HepG2 (cell line): ENCODE data around the gene FAM163B.

Experiments used
- BHLHE40 ChIP-seq: IDR thresholded peaks from 2 replicates; pipeline ENCODE4 v1.6.1; 2011; ENCODE audit warnings: low read length, improper control_type of control experiment
- CEBPB ChIP-seq: IDR thresholded peaks from 2 replicates; pipeline ENCODE4 v1.6.1; 2011; ENCODE audit warnings: low read depth, low read length, improper control_type of control experiment, borderline replicate concordance
- CTCF ChIP-seq: sonication (generic); formaldehyde crosslinking; IDR thresholded peaks from 2 replicates; pipeline ENCODE4 v1.5.0; 2020; ENCODE audit warnings: mild to moderate bottlenecking, missing genetic modification reagents, moderate library complexity
- FOXA1 ChIP-seq, 2 experiments: fragments of 450-650 bp in 1 of 2; sonication (generic) in 1 of 2; formaldehyde crosslinking in 1 of 2; IDR thresholded peaks; 2 replicates each; pipeline versions ENCODE4 v1.4.0 to v1.6.1; 2016 to 2020; ENCODE audit warnings: missing genetic modification reagents in 1 of 2
- FOXJ3 ChIP-seq: sonication (generic); formaldehyde crosslinking; IDR thresholded peaks from 2 replicates; pipeline ENCODE4 v1.4.0; 2020; ENCODE audit warnings: missing genetic modification reagents, mild to moderate bottlenecking, borderline replicate concordance
- IKZF1 ChIP-seq: fragments of 450-650 bp; IDR thresholded peaks from 2 replicates; pipeline ENCODE4 v1.7.1; 2016
- JUN ChIP-seq: sonication (generic); formaldehyde crosslinking; IDR thresholded peaks from 2 replicates; pipeline ENCODE4 v1.4.0; 2020; ENCODE audit warnings: mild to moderate bottlenecking, missing genetic modification reagents
- MXD3 ChIP-seq: IDR thresholded peaks from 2 replicates; pipeline ENCODE4 v1.6.1; 2016; ENCODE audit warnings: mild to moderate bottlenecking, missing biosample characterization, missing genetic modification reagents
- NFKBIZ ChIP-seq: IDR thresholded peaks from 2 replicates; pipeline ENCODE4 v1.6.1; 2018; ENCODE audit warnings: missing genetic modification reagents, missing compliant biosample characterization
- SIN3A ChIP-seq: IDR thresholded peaks from 2 replicates; pipeline ENCODE4 v1.6.1; 2011; ENCODE audit warnings: low read depth, mild to moderate bottlenecking, control low read depth, low read length, borderline replicate concordance
- ZNF513 ChIP-seq: sonication (generic); formaldehyde crosslinking; conservative IDR thresholded peaks from 2 replicates; pipeline ENCODE4 v1.5.0; 2020; ENCODE audit warnings: missing genetic modification reagents
- ZNF644 ChIP-seq: IDR thresholded peaks from 2 replicates; pipeline ENCODE4 v1.6.1; 2016; ENCODE audit warnings: low read depth
- ZNF788 ChIP-seq: sonication (generic); formaldehyde crosslinking; IDR thresholded peaks from 2 replicates; pipeline ENCODE4 v1.5.0; 2020; ENCODE audit warnings: mild to moderate bottlenecking, missing genetic modification reagents, borderline replicate concordance

DNA sequence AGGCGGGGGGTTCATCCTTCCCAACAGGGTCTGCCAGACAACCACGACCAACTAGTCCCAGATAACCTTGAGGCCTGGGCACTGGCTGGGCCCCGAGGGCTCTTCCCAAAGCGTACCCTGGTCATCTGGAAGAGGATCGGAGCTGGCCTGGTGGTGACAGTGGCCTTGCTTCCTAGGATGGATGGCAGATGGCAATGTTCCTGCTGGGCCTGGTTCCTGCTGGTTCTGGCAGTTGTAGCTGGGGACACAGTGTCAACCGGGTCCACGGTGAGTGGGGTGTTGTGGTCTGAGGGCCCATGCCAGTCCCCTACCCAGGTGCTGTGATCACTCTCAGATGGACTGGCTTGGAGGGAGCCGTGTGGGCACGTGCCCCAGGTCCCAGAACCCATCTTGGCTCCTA, 72.7 kb downstream of the FAM163B start:
- TF ChIP-seq NFKBIZ (CRISPR knock-in tag) (no peak), FOXJ3 (CRISPR knock-in tag) (no peak), FOXA1 (IDR thresholded peaks at IDR 0.05) (no peak), FOXA1 (CRISPR knock-in tag; IDR thresholded peaks at IDR 0.05) (no peak), BHLHE40 (no peak), ZNF788 (CRISPR knock-in tag) (no peak), CTCF (CRISPR knock-in tag) (no peak), IKZF1 (no peak), MXD3 (CRISPR knock-in tag) (no peak), SIN3A (no peak), JUN (CRISPR knock-in tag) (no peak), ZNF513 (no peak), CEBPB (no peak), ZNF644 (CRISPR knock-in tag) (no peak)
